Ascending aorta (tissue), 2 donors: ENCODE results near the gene RAB40C. TPM values are rescaled to one million over a fixed set of nuclear protein-coding genes. Genes with fewer than 3 reads are reported as not detected.

Experiments used
- DNase-seq, 2 donors: peaks; one replicate each; pipeline ENCODE4 v3.0.0-alpha.2; 2019; ENCODE audit warnings: low spot score in 2 of 2
- H3K27ac ChIP-seq, 2 donors: fragments of 200-600 bp; sonication (generic); one replicate each; pipeline ENCODE4 v1.5.1; 2016 to 2017; ENCODE audit warnings: mild to moderate bottlenecking in 1 of 2
- H3K27me3 ChIP-seq: fragments of 200-600 bp; sonication (generic); one replicate; pipeline ENCODE4 v1.5.1; 2017
- H3K36me3 ChIP-seq, 2 donors: fragments of 200-600 bp; sonication (generic); one replicate each; pipeline ENCODE4 v1.5.1; 2016
- H3K4me1 ChIP-seq, 2 donors: fragments of 200-600 bp; sonication (generic); one replicate each; pipeline ENCODE4 v1.5.1; 2016 to 2017; ENCODE audit warnings: mild to moderate bottlenecking in 1 of 2
- H3K4me3 ChIP-seq, 2 donors: fragments of 200-600 bp; sonication (generic); one replicate each; pipeline ENCODE4 v1.5.1; 2016 to 2017; ENCODE audit warnings: mild to moderate bottlenecking in 1 of 2
- H3K9me3 ChIP-seq, 2 donors: fragments of 200-600 bp; sonication (generic); one replicate each; pipeline ENCODE4 v1.5.1; 2016
- intact Hi-C: fragments of 100-400 bp; cut with DNase I; formaldehyde crosslinking; loops from one replicate; pipeline ENCODE4 v1.15.1; 2023
- total RNA-seq: library from RNA; depleted of rRNA; stranded (reverse); fragments of >200 nt; gene quantifications from one replicate; pipeline ENCODE4 v1.1.0, GENCODE V29; 2016
- TF ChIP-seq, protein P1 (sequence below), 3 experiments: fragments of 200-600 bp in 2 of 3; fragments of 450-650 bp in 1 of 3; sonication (generic) in 2 of 3; IDR thresholded peaks; one replicate each; pipeline ENCODE4 v1.5.1; 2016 to 2019; ENCODE audit warnings: antibody characterized with exemption in 3 of 3, mild to moderate bottlenecking in 1 of 3, moderate library complexity in 1 of 3

The RAB40C gene
- total RNA-seq, 1 donor from 2014 or later = 29.8 TPM

DNA sequence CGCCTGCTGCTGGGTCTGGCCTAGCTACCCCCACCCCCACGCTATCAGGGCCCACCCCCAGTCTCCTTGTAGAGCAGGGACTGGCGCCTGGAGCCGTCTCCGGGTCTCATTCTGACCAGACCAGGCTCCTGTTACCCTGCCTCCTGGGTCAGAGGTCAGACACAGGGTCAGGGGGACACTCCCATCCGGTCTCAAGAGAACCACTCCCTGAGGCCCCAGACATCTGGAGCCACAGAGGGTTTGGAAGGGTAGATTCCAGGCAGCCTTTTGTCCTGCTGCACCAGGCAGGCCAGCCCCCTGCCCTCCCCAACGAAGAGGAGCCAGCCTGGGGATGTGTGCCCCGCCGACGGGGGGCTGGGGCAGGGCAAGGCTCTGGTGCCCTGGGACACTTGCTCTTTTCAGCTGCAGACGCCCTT, 40.0 kb downstream of the RAB40C start:
- H3K9me3 ChIP-seq = no peaks in the 10 kb centered on the region
- no peak overlapping the region for H3K4me3 ChIP-seq
- H3K36me3 ChIP-seq = peaks cover 39 to 55% of the 10 kb centered on the region in 2 donors
- intact Hi-C loops = no loop called here
- DNase-seq = no peak
- TF ChIP-seq, protein P1, sequence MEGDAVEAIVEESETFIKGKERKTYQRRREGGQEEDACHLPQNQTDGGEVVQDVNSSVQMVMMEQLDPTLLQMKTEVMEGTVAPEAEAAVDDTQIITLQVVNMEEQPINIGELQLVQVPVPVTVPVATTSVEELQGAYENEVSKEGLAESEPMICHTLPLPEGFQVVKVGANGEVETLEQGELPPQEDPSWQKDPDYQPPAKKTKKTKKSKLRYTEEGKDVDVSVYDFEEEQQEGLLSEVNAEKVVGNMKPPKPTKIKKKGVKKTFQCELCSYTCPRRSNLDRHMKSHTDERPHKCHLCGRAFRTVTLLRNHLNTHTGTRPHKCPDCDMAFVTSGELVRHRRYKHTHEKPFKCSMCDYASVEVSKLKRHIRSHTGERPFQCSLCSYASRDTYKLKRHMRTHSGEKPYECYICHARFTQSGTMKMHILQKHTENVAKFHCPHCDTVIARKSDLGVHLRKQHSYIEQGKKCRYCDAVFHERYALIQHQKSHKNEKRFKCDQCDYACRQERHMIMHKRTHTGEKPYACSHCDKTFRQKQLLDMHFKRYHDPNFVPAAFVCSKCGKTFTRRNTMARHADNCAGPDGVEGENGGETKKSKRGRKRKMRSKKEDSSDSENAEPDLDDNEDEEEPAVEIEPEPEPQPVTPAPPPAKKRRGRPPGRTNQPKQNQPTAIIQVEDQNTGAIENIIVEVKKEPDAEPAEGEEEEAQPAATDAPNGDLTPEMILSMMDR (IDR thresholded peaks at IDR 0.05) = no peak
- H3K27me3 ChIP-seq = no peaks in the 10 kb centered on the region
- H3K4me1 ChIP-seq = peaks cover 0 to 5% of the 10 kb centered on the region in 2 donors
- H3K27ac ChIP-seq = no peak overlapping the region

DNA sequence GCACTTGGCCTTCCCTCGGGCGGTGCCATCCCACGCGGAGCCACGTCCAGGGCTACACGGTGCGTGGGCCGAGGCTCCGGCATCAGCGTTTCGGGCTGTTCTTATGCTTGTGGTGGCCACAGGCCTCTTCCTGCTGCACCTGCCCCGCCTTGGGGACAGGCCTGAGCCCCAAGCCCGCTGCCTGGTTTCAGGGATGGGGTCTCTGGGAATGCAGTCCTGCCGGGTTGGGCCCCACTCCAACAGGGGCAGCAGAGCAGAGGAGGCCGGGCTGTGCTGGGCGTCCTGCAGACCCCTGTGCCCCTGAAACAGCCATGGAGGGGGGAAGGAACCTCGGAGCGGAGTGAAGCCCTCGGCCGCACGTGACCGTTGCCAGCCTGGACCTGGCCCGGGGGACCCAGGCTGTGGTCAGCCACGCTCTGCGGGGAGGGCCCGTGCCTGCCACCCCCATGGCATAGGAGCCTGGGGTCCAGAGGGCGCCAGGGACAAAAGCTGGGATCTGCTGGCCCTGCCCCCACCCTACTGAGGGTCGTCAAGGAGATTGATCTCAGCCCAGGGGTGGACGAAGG, 40.5 kb downstream of the RAB40C start:
- no peaks in the 10 kb centered on the region for H3K27me3 ChIP-seq
- H3K4me1 ChIP-seq = peaks cover 2 to 9% of the 10 kb centered on the region in 2 donors
- no peak for DNase-seq
- H3K27ac ChIP-seq = no peak overlapping the region
- peaks cover 39 to 51% of the 10 kb centered on the region in 2 donors for H3K36me3 ChIP-seq
- TF ChIP-seq, protein P1 (IDR thresholded peaks at IDR 0.05) = no peak
- intact Hi-C loops = no loop called here
- no peak overlapping the region for H3K4me3 ChIP-seq
- no peaks in the 10 kb centered on the region for H3K9me3 ChIP-seq

DNA sequence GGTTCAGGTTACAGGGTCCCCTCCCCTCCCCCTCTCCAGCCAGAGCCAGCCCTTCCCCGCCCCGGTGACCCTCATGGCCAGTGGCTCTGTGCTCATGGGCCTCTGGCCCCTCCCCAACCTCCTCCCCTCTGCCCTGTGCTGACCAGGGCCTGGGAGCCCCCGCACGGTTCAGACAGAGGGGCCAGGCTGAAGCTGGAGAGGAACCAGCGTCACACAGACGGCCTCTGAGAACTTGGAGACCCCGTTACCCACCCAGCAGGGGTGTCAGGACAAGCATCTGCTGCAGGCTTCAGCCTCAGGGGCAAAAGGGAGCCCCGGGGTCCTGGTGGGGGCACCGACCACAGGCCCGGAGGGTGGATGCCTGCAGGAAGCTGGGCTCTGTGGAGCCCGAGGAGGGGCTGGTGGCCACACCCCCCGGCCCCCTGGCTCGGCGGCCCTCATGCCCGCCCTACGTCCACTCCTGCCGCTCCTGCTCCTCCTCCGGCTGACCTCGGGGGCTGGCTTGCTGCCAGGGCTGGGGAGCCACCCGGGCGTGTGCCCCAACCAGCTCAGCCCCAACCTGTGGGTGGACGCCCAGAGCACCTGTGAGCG, 41.0 kb downstream of the RAB40C start, which contains the start of gene WFIKKN1:
Gene WFIKKN1, plus strand, starts transcription at position 171 of the 591 bp plus-strand sequence. Its CDS starts 269 bp downstream, at position 440.
- H3K36me3 ChIP-seq = peaks cover 36 to 46% of the 10 kb centered on the region in 2 donors
- H3K4me1 ChIP-seq = peaks cover 6 to 14% of the 10 kb centered on the region in 2 donors
- no peak for DNase-seq
- intact Hi-C loops = no loop called here
- H3K27me3 ChIP-seq = no peaks in the 10 kb centered on the region
- H3K9me3 ChIP-seq = no peaks in the 10 kb centered on the region
- no peak within 1 kb of the TSS for H3K27ac ChIP-seq
- TF ChIP-seq, protein P1 (IDR thresholded peaks at IDR 0.05) = no peak
- H3K4me3 ChIP-seq = no peak within 1 kb of the TSS

DNA sequence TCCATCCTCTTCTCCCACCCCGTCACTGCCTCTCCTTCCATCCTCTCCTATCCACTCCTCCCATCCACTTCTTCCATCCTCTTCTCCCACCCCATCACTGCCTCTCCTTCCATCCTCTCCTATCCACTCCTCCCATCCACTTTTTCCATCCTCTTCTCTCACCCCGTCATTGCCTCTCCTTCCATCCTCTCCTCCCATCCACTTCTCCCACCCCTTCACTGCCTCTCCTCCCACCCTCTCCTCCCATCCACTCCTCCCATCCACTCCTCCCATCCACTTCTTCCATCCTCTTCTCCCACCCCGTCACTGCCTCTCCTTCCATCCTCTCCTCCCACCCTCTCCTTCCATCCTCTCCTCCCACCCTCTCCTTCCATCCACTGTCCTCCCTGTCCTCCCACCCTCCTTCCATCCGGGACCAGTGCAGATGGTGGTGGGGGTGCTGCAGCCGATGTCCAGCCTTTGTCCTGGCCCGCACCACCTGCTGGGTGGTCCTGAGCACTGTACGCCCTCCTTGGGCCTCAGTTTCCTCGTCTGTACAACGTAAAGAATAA, 42.0 kb downstream of the RAB40C start:
- no peaks in the 10 kb centered on the region for H3K27me3 ChIP-seq
- intact Hi-C loops = no loop called here
- peaks cover 6 to 14% of the 10 kb centered on the region in 2 donors for H3K4me1 ChIP-seq
- H3K36me3 ChIP-seq = peaks cover 27 to 36% of the 10 kb centered on the region in 2 donors
- DNase-seq = no peak
- H3K27ac ChIP-seq = no peak overlapping the region
- TF ChIP-seq, protein P1 (IDR thresholded peaks at IDR 0.05) = no peak
- no peak overlapping the region for H3K4me3 ChIP-seq
- H3K9me3 ChIP-seq = no peaks in the 10 kb centered on the region

DNA sequence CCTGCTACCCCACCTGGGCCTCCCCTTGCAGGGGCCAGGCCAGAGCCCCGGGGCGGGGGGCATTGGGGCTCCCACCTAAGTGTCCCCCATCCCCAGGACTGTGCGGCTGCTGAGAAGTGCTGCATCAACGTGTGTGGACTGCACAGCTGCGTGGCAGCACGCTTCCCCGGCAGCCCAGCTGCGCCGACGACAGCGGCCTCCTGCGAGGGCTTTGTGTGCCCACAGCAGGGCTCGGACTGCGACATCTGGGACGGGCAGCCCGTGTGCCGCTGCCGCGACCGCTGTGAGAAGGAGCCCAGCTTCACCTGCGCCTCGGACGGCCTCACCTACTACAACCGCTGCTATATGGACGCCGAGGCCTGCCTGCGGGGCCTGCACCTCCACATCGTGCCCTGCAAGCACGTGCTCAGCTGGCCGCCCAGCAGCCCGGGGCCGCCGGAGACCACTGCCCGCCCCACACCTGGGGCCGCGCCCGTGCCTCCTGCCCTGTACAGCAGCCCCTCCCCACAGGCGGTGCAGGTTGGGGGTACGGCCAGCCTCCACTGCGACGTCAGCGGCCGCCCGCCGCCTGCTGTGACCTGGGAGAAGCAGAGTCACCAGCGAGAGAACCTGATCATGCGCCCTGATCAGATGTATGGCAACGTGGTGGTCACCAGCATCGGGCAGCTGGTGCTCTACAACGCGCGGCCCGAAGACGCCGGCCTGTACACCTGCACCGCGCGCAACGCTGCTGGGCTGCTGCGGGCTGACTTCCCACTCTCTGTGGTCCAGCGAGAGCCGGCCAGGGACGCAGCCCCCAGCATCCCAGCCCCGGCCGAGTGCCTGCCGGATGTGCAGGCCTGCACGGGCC, 42.8 kb downstream of the RAB40C start:
- Histone ChIP-seq H3K27ac (no peak overlapping the region), H3K27me3 (no peaks in the 10 kb centered on the region), H3K9me3 (no peaks in the 10 kb centered on the region), H3K4me3 (no peak overlapping the region), H3K4me1 (peaks cover 6 to 17% of the 10 kb centered on the region in 2 donors), H3K36me3 (peaks cover 18 to 28% of the 10 kb centered on the region in 2 donors)
- DNase-seq = no peak
- TF ChIP-seq, protein P1 (IDR thresholded peaks at IDR 0.05) = no peak
- intact Hi-C loops = no loop called here
